Mesodermal cell (in vitro differentiated cells): ENCODE results near the gene UBR4.
"Not testable (repeated sequence)": the region's sequence is repeated elsewhere in the genome, so short reads cannot be mapped to it uniquely, and the experiment has no call there.

Experiments
- H3K27ac ChIP-seq: 2 replicates; pipeline ENCODE4 v1.7.0; 2013; ENCODE audit warnings: mild to moderate bottlenecking, low read depth, low read length, moderate library complexity; ENCODE audit not compliant: severe bottlenecking
- H3K36me3 ChIP-seq: 2 replicates; pipeline ENCODE4 v1.7.1; 2013; ENCODE audit warnings: mild to moderate bottlenecking, low read length, moderate library complexity; ENCODE audit not compliant: control insufficient read depth, insufficient read depth
- H3K4me1 ChIP-seq: one replicate; pipeline ENCODE4 v1.7.1; 2013; ENCODE audit warnings: mild to moderate bottlenecking, low read length; ENCODE audit not compliant: insufficient read depth, control insufficient read depth, poor library complexity, severe bottlenecking
- H3K4me3 ChIP-seq: 2 replicates; pipeline ENCODE4 v1.7.0; 2013; ENCODE audit warnings: low read length, control low read depth, mild to moderate bottlenecking; ENCODE audit not compliant: insufficient read depth, poor library complexity, severe bottlenecking; ENCODE audit errors: extremely low read depth
- H3K9me3 ChIP-seq: 2 replicates; pipeline ENCODE4 v1.7.1; 2013; ENCODE audit warnings: mild to moderate bottlenecking, low read length, moderate library complexity; ENCODE audit not compliant: control insufficient read depth
- WGBS, 2 experiments: methylation state at CpG; one replicate each; pipeline ENCODE4 v1.1.5; 2013; ENCODE audit warnings: missing lambda C conversion rate in 2 of 2; ENCODE audit not compliant: insufficient coverage in 2 of 2; 5-methylcytosine and 5-hydroxymethylcytosine counted together

Gene UBR4

DNA sequence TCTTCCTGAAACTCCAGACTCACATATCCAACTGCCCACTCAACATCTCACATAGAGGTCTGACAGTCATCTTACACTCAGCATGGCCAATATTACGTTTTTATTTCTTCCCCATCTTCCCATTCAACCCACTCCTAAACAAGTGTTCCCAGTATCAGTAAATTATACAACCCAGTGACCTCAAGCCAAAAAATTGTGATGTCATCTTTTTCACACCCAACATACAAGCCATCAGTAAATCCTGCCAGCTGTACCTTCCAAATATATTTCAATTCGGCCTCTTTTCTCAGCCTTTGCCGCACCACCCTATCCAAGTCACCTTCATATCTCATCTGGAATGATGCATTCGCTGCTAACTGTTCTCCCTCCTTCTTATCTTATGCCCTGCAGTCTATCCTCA lies 19.6 kb downstream of the UBR4 start:
- Histone ChIP-seq H3K9me3 (no peaks in the 10 kb centered on the region), H3K4me1 (no peaks in the 10 kb centered on the region), H3K4me3 (no peak overlapping the region), H3K27ac (no peak overlapping the region), H3K36me3 (peaks cover 92% of the 10 kb centered on the region)
- 93 to 96% methylated on average over 4 of the region's 4 CpGs for WGBS, 2 experiments

DNA sequence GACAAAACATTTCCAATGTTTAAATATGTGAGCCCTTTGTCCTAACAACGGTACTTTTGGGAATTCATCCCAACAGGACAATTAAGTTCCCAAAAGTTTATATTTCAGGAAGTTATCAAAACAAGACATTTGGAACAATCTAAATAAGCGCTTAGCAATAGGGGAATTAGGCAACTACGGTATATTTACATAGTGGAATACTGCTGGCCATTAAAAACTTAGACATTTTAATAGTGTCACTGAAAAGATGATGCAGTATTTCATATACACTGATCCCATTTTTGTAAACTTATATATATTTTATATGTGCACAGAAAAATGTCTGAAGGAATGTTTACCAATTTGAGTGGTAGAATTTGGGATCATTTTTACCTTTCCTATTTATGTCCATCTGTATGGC lies 20.8 kb downstream of the UBR4 start:
- peaks cover 94% of the 10 kb centered on the region for H3K36me3 ChIP-seq
- WGBS, 2 experiments, result 88 to 100% methylated on average over 1 of the region's 3 CpGs
- H3K4me3 ChIP-seq, result no peak overlapping the region
- H3K27ac ChIP-seq, result no peak overlapping the region
- H3K9me3 ChIP-seq, result no peaks in the 10 kb centered on the region
- no peaks in the 10 kb centered on the region for H3K4me1 ChIP-seq

DNA sequence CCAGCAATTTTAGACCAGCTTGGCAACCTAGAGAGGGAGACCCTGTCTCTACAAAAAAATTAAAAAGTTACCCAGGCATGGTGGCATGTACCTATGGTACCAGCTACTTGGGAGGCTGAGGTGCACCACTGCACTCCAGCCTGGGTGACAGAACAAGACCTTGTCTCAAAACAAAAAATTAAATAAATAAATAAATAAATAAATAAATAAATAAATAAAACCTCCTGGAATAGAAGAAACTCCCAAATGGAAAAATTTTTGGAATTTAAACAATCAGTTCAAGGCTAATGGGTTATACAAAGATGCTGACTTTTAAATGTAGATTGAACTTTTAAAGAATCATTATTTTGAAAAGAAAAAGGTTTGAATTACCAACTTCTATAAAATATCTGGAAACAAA lies 22.2 kb downstream of the UBR4 start:
- Histone ChIP-seq H3K4me3 (no peak overlapping the region), H3K27ac (no peak overlapping the region), H3K4me1 (no peaks in the 10 kb centered on the region), H3K36me3 (peaks cover 89% of the 10 kb centered on the region), H3K9me3 (no peaks in the 10 kb centered on the region)

DNA sequence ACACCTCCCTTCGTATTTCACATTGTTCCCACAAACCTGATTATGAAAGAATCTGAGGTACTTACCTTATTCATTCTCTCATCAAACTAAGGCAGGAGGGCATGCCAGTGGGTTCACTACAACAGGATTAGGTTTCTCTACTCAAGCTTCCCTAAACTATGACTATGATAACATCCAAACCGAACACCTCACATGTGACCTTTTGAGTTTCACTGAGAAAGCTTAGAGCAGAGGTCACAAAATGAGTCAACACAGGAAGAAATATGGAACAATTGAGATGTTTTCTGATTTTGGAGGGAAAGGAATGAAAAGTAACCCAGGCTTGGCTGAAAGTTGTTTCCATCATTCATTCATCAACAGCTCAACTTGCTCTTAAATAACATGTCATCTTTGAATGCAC lies 24.1 kb downstream of the UBR4 start:
- Histone ChIP-seq H3K36me3 (peaks cover 88% of the 10 kb centered on the region), H3K4me3 (no peak overlapping the region), H3K27ac (no peak overlapping the region), H3K9me3 (no peaks in the 10 kb centered on the region), H3K4me1 (no peaks in the 10 kb centered on the region)
- WGBS, 2 experiments, result 92 to 94% methylated on average over 1 to 2 of the region's 2 CpGs

DNA sequence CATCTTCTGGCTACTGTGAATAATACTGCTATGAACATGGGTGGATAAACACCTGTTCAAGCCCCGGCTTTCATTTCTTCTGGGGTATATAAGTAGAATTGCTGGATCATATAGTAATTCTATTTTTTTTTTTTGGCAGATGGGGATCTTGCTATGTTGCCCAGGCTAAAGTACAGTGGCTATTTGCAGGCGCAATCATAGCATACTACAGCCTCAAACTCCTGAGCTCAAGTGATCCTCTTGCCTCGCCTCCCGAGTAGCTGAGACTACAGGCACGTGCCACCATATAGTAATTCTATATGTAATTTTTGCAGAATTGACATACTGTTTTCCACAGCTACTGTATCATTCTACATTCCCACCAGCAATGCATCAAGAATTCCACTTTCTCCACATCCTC lies 27.8 kb downstream of the UBR4 start:
- no peak overlapping the region for H3K27ac ChIP-seq
- peaks cover 80% of the 10 kb centered on the region for H3K36me3 ChIP-seq
- no peaks in the 10 kb centered on the region for H3K9me3 ChIP-seq
- no peak overlapping the region for H3K4me3 ChIP-seq
- WGBS, 2 experiments, result 96% methylated on average over 3 of the region's 5 CpGs; no CpG with 5 or more reads in 1 of the 2 experiments
- no peaks in the 10 kb centered on the region for H3K4me1 ChIP-seq

DNA sequence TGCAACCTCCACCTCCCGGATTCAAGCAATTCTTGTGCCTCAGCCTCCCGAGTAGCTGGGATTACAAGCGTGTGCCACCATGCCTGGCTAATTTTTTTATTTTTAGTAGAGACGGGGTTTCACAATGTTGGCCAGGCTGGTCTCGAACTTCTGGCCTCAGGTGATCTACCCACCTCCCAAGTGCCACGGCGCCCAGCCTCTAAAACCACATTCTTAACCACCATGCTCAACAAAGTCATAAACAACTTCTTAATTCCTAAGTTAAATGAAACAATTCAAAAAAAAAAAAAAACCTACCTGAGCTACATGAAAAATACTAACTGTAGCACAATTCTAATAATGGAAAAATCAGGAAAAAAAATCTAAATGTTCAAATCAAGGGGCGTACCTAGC lies 29.8 kb downstream of the UBR4 start:
- H3K9me3 ChIP-seq, H3K27ac ChIP-seq, H3K4me3 ChIP-seq, H3K4me1 ChIP-seq: not testable (repeated sequence)
- peaks cover 81% of the 10 kb centered on the region for H3K36me3 ChIP-seq
- 91 to 100% methylated on average over 1 to 7 of the region's 8 CpGs for WGBS, 2 experiments

DNA sequence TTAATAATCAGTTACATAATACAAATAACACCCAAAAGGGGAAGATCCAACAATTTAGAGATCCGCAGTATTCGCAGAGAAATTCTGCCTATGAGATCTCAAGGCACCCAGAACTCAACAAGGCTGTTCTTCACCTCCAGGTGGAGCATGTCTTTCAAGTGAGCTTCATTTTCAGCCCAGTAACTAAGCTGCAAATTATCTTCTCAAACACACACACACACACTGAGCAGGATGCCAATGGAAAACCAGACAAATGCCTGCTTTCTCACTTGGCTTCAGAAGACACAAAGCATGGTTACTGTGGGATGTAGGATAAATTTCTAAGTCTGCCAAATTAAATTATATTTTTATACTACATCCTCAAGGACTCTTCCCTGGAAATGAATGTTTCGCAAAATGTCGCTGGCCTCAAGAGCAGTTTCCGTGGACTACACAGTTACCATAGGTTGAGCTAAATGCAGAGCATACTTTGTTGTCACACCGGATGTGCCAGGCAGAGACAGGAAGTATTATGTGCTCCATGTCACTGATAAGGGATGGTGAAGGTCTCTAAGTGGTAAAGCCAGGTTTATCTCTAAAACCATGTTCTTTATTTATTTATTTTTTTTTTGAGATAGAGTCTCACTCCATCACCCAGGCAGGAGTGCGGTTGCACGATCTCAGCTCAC lies 30.3 kb downstream of the UBR4 start:
- 95 to 97% methylated on average over 6 to 7 of the region's 8 CpGs for WGBS, 2 experiments
- no peak overlapping the region for H3K4me3 ChIP-seq
- H3K9me3 ChIP-seq, result no peaks in the 10 kb centered on the region
- H3K27ac ChIP-seq, result no peak overlapping the region
- no peaks in the 10 kb centered on the region for H3K4me1 ChIP-seq
- peaks cover 81% of the 10 kb centered on the region for H3K36me3 ChIP-seq

DNA sequence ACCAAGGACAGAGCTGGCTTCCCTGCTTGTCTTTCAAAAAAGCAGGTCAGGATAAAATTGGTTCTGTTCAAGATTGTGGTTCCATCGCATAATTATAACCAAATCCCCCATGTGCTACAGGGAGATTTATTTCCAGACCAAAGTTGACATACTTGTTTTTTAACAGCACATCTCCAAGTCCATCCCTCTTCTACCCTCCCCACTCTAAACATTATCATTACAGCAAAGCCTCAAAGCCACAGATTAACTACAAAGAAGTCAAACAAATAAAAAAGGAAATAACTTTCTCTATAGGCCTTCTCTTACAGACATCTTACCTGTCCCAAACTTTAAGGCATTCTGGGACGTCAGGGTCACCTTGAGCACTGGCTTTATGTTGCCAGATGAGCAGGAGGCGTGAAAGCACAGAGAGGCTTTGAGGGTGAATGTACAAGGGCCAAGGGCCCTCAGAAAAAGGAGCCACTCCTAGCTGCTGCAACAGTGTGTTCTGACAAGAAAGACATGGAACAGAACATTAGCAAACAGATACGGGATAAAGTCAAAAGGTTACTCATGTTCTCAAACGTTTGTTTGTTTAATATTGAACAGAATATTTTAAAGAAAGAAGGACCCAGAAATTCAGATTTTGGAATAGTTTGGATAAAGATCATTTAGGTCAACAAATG lies 31.2 kb downstream of the UBR4 start:
- no peak overlapping the region for H3K27ac ChIP-seq
- WGBS, 2 experiments, result 89 to 95% methylated on average over 4 of the region's 5 CpGs

DNA sequence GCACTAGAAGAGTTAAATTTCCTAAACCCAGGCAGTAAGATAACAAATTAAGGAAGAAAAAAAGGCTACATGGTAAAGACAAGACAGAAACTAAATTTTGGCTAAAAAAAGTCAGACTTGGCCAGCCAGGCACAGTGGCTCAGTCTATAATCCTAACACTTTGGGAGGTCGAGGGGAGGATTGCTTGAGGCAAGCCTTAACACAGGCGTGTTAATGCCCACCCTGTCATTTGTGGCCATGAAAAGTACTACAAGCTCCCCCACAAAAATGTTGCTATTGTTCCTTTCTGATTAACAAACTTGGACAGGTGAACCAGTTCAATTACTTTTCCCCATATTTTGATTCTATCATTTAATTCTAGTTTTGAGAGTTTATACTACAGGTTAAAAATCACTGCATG lies 32.3 kb downstream of the UBR4 start:
- no peak overlapping the region for H3K27ac ChIP-seq
- H3K4me3 ChIP-seq, result no peak overlapping the region
- peaks cover 88% of the 10 kb centered on the region for H3K36me3 ChIP-seq
- no peaks in the 10 kb centered on the region for H3K4me1 ChIP-seq
- 100% methylated on average over 2 of the region's 2 CpGs; no CpG with 5 or more reads in 1 of the 2 experiments for WGBS, 2 experiments
- no peaks in the 10 kb centered on the region for H3K9me3 ChIP-seq

More for the DNA sequence above, 31.2 kb downstream of the UBR4 start:
- no peaks in the 10 kb centered on the region for H3K4me1 ChIP-seq
- no peaks in the 10 kb centered on the region for H3K9me3 ChIP-seq
- peaks cover 82% of the 10 kb centered on the region for H3K36me3 ChIP-seq
- no peak overlapping the region for H3K4me3 ChIP-seq

DNA sequence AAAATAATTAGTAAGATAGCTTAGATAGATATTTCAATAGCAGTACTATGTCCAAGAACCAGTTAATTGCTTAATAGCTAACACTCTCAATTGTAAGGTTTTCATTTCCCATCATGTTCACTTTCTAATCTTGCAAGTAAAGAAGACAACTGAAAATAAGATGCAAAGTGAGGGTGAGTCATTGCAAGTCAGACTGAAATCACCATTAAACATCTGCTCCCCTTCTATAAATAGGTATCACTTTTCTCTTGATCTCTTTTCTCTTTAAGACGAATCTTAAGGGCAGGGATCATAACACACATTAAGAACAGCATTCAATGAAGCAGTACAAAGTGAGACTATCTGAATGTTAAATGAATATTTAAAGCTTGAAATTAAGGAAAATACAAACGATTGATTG lies 40.4 kb downstream of the UBR4 start:
- Histone ChIP-seq H3K36me3 (peaks cover 99% of the 10 kb centered on the region), H3K4me1 (no peaks in the 10 kb centered on the region), H3K27ac (no peak overlapping the region), H3K4me3 (no peak overlapping the region), H3K9me3 (no peaks in the 10 kb centered on the region)
- 100% methylated on average over 1 of the region's 2 CpGs; no CpG with 5 or more reads in 1 of the 2 experiments for WGBS, 2 experiments

DNA sequence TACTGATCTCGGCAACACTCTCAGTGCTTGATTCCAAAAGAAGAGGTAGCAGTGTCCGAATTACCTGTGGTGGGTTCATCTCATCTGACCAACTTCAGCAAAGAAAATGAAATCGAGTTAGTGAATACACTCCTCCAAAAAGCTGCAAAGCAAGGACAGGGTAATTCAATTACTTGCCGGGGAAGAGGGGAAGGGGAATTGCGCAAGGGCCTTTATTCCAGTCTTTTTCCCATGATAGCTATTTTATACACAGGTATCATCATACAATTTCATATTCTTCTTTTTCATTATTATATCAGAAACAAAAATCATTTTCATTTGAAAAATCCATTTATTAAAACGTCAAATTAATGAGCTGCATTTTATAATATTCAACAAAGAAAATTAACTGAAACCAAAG lies 42.9 kb downstream of the UBR4 start:
- Histone ChIP-seq H3K9me3 (no peaks in the 10 kb centered on the region), H3K27ac (no peak overlapping the region), H3K36me3 (peaks cover 99% of the 10 kb centered on the region), H3K4me1 (no peaks in the 10 kb centered on the region), H3K4me3 (no peak overlapping the region)
- WGBS, 2 experiments, result 92 to 98% methylated on average over 4 of the region's 6 CpGs
